Esophagus squamous epithelium (tissue), 5 donors: Measurements from ENCODE around the gene S100A12. TPM values are rescaled to one million over a fixed set of nuclear protein-coding genes. Genes with fewer than 3 reads are reported as not detected.

Experiments used
- DNase-seq: peaks from one replicate; lab custom pipeline; 2025; lab: John Stamatoyannopoulos, UW
- H3K27ac ChIP-seq, 4 donors: fragments of 200-600 bp; sonication (generic); one replicate each; pipeline ENCODE4 v1.5.1; 2016 to 2019; ENCODE audit warnings: mild to moderate bottlenecking in 1 of 4
- H3K27me3 ChIP-seq, 4 donors: fragments of 200-600 bp; sonication (generic); 1 replicate in 3 of 4; 2 replicates in 1 of 4; pipeline versions ENCODE4 v1.5.1 to v1.6.0; 2017 to 2021; ENCODE audit warnings: antibody characterized with exemption in 1 of 4
- H3K36me3 ChIP-seq, 3 donors: fragments of 200-600 bp; sonication (generic); one replicate each; pipeline ENCODE4 v1.5.1; 2016 to 2019
- H3K4me1 ChIP-seq, 3 donors: fragments of 200-600 bp; sonication (generic); one replicate each; pipeline ENCODE4 v1.5.1; 2017 to 2019
- H3K4me3 ChIP-seq, 4 donors: fragments of 200-600 bp; sonication (generic); 1 replicate in 3 of 4; 2 replicates in 1 of 4; pipeline ENCODE4 v1.5.1; 2016 to 2019; ENCODE audit warnings: mild to moderate bottlenecking in 2 of 4, moderate library complexity in 1 of 4
- H3K9me3 ChIP-seq, 3 donors: fragments of 200-600 bp; sonication (generic); one replicate each; pipeline ENCODE4 v1.5.1; 2016 to 2019
- POLR2A ChIP-seq, 4 donors: fragments of 450-650 bp; IDR thresholded peaks; one replicate each; pipeline ENCODE4 v1.6.1; 2017; ENCODE audit warnings: antibody characterized with exemption in 4 of 4, mild to moderate bottlenecking in 4 of 4, moderate library complexity in 3 of 4
- WGBS, 2 donors: methylation state at CpG; one replicate each; pipeline ENCODE4 v1.1.5; 2018; 5-methylcytosine and 5-hydroxymethylcytosine counted together
- intact Hi-C: fragments of 100-400 bp; cut with DNase I; formaldehyde crosslinking; loops from one replicate; pipeline ENCODE4 v1.15.0; 2022
- total RNA-seq, 4 donors: library from RNA; depleted of rRNA; stranded (reverse); fragments of >200 nt; gene quantifications; one replicate each; pipeline ENCODE4 v1.1.0, GENCODE V29; 2016
- TF ChIP-seq, protein P1 (sequence below), 6 experiments: fragments of 450-650 bp in 4 of 6; fragments of 200-600 bp in 2 of 6; sonication (generic) in 2 of 6; IDR thresholded peaks; one replicate each; pipeline ENCODE4 v1.5.1; 2016 to 2019; ENCODE audit warnings: antibody characterized with exemption in 6 of 6, mild to moderate bottlenecking in 4 of 6, moderate library complexity in 4 of 6
- donor health status: DM: yes; HTN: yes; CAD: no.

S100A12 gene
- total RNA-seq, 4 donors from 2014 or later: 16.2 to 154 (median 49.0) TPM

DNA sequence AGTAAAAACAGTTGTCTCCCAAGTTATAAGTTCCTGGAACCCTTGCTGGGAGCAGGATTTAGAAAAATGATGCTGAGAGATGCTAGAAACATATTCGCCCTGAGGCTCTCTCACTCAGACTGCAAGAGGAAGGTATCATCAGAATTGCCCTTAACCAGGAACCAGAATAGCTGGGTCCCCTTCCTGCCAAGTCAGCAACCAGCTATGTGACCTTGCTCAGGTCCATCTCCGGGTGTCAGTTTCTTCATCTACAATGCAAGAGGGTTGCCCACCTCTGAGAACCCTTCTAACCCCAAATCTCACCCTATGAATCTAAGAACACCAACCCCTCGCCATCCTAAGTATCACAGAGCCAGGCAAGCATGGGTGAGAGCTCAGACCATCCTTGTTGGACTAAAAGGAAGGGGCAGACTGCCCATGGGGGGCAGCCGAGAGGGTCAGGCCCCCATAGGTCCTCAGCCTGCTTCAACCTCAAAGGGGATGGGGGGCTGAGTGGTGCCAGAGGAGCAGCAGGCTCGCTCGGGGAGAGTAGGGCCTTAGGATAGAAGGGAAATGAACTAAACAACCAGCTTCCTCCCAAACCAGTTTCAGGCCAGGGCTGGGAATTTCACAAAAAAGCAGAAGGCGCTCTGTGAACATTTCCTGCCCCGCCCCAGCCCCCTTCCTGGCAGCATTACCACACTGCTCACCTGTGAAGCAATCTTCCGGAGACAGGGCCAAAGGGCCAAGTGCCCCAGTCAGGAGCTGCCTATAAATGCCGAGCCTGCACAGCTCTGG, 18.2 kb downstream of the S100A12 start:
- peak; percentile 43 for DNase-seq
- H3K36me3 ChIP-seq: no peaks in the 10 kb centered on the region
- 24 to 54% methylated on average over 5 to 8 of the region's 10 CpGs for WGBS, 2 donors
- H3K4me1 ChIP-seq: peaks cover 14 to 62% (median 23%) of the 10 kb centered on the region in 3 donors
- peak overlapping the region; percentile 86 to 94 (median 93) for H3K27ac ChIP-seq
- peak overlapping the region; percentile 33 to 64 (median 46) for H3K4me3 ChIP-seq
- TF ChIP-seq POLR2A (IDR thresholded peaks at IDR 0.05): peak in 1 of 4 donors; percentile 72
- TF ChIP-seq, protein P1, sequence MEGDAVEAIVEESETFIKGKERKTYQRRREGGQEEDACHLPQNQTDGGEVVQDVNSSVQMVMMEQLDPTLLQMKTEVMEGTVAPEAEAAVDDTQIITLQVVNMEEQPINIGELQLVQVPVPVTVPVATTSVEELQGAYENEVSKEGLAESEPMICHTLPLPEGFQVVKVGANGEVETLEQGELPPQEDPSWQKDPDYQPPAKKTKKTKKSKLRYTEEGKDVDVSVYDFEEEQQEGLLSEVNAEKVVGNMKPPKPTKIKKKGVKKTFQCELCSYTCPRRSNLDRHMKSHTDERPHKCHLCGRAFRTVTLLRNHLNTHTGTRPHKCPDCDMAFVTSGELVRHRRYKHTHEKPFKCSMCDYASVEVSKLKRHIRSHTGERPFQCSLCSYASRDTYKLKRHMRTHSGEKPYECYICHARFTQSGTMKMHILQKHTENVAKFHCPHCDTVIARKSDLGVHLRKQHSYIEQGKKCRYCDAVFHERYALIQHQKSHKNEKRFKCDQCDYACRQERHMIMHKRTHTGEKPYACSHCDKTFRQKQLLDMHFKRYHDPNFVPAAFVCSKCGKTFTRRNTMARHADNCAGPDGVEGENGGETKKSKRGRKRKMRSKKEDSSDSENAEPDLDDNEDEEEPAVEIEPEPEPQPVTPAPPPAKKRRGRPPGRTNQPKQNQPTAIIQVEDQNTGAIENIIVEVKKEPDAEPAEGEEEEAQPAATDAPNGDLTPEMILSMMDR (IDR thresholded peaks at IDR 0.05): no peak
- H3K27me3 ChIP-seq: peaks cover 0 to 11% (median 0%) of the 10 kb centered on the region in 4 donors
- H3K9me3 ChIP-seq: no peaks in the 10 kb centered on the region
- intact Hi-C loops: loop anchor here (5.0 kb wide), 1 partner anchor 135 kb away; no protein-coding TSS in a partner anchor

DNA sequence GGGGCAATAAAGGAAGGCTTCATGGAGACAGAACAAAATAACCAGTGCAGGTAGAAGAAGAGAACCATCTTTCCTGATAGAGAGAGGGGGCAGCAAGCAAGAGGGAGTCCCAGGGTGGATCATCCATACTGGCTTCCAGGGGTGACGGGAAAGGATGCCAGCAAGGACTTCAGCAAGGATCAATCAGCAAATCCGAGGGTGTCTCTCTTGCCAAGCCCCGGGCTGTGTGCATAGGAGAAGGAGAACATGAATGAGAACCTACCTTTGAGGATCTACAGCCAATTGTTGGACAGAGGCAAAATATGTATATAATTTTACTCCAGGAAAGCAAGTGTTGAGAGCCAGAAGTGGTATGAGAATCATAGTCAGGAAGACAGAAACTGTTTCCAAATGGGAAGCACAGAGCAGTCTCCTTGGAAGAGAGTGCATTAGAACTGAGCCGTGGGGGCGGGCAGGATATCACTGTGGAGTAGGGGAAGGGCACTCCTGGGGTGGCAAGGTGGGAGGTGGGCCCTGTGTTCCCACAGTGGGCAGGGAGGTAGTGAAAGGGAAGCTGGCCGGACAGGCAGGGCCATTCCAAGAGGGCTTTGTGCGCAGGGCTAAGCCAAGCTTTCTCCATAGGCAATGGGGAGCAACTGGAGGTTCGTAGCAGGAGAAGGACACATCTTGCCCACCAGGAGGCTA, 18.9 kb downstream of the S100A12 start:
- intact Hi-C loops: loop anchor here (5.0 kb wide), 1 partner anchor 136 kb away; no protein-coding TSS in a partner anchor

DNA sequence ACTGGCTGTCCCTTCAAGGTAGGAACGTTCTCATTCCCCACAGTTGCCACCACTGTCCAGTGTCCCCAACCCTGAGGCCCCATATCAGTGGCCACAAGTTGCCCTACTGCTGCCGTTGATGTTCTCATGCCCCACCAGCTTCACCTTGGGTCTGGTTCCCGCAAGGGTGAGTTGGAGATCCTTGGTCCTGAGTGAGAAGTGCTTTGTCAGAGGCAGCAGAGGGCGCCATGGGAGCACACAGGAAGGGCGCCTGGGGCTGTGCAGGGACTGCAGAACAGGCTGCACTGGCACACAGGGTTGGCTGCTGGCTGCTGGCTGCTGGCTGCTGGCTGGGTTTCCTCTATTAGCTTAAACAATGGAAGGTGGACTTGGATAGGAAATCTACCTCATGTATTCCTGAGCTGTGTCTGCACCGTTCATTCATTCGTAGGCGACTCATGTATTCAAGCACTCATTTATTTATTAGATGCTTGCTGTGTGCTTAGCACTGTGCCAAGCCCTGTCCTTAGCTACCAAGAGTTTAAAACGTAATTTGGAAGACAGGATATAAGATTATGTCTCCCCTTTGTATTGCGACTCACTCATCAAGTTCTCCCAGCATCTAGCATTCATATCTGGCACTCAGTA, 19.9 kb downstream of the S100A12 start:
- no peak for DNase-seq
- no peak overlapping the region for H3K4me3 ChIP-seq
- H3K36me3 ChIP-seq: no peaks in the 10 kb centered on the region
- H3K4me1 ChIP-seq: peaks cover 11 to 53% (median 23%) of the 10 kb centered on the region in 3 donors
- intact Hi-C loops: loop anchor here (5.0 kb wide), 1 partner anchor 137 kb away; no protein-coding TSS in a partner anchor
- peaks cover 0 to 27% (median 0%) of the 10 kb centered on the region in 4 donors for H3K27me3 ChIP-seq
- TF ChIP-seq, protein P1 (IDR thresholded peaks at IDR 0.05): peak; percentile 16 to 88 (median 71)
- TF ChIP-seq POLR2A (IDR thresholded peaks at IDR 0.05): no peak
- peak overlapping the region; percentile 86 to 94 (median 93) for H3K27ac ChIP-seq
- WGBS, 2 donors: 23 to 34% methylated on average over 6 to 8 of the region's 10 CpGs
- H3K9me3 ChIP-seq: no peaks in the 10 kb centered on the region

More for the DNA sequence above, 18.9 kb downstream of the S100A12 start:
- Histone ChIP-seq H3K36me3 (no peaks in the 10 kb centered on the region), H3K27me3 (peaks cover 0 to 17% (median 0%) of the 10 kb centered on the region in 4 donors), H3K27ac (peak overlapping the region; percentile 86 to 94 (median 93)), H3K4me3 (no peak overlapping the region), H3K4me1 (peaks cover 11 to 59% (median 23%) of the 10 kb centered on the region in 3 donors), H3K9me3 (no peaks in the 10 kb centered on the region)
- TF ChIP-seq POLR2A (IDR thresholded peaks at IDR 0.05): no peak
- TF ChIP-seq, protein P1 (IDR thresholded peaks at IDR 0.05): no peak
- 66 to 71% methylated on average over 8 of the region's 8 CpGs for WGBS, 2 donors
- no peak for DNase-seq

DNA sequence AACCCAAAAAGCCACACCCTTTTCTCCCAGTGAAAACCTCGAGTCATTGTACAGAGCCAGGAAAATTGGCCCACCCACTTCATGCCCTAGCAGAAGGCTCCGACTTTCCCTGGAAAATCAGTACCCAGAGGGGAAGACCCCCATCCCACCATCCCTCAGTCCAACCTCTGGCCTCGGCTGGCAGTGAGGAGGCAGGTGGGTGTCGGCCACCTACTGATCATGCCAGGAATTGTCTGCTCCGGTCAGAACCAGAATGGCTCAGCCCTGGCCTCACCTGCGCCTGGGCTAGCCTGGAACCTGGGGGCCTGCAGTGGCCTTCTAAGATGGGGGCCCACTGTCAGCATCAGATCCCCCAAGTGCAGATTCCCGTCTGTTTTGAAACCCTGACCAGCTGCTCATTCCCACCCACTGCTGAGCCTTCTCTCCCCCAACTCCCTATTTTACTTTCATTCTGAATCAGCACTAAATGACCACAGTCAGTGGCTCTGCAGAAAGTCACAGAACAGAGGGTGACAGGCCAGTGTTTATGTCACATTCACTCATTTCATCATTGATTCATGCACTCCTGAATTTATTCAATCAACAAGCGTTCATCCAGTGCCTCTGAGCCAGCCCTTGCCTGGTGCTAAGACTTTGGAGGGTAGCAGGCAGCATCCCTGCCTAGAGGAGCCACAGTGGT, 20.8 kb downstream of the S100A12 start:
- H3K4me3 ChIP-seq: no peak overlapping the region
- intact Hi-C loops: loop anchor here (5.0 kb wide), 1 partner anchor 138 kb away; no protein-coding TSS in a partner anchor
- TF ChIP-seq, protein P1 (IDR thresholded peaks at IDR 0.05): no peak
- TF ChIP-seq POLR2A (IDR thresholded peaks at IDR 0.05): no peak
- H3K9me3 ChIP-seq: no peaks in the 10 kb centered on the region
- H3K4me1 ChIP-seq: peaks cover 13 to 51% (median 23%) of the 10 kb centered on the region in 3 donors
- DNase-seq: no peak
- H3K27ac ChIP-seq: peak overlapping the region; percentile 22 to 94 (median 58)
- peaks cover 0 to 32% (median 0%) of the 10 kb centered on the region in 4 donors for H3K27me3 ChIP-seq
- WGBS, 2 donors: 28 to 64% methylated on average over 4 to 8 of the region's 8 CpGs
- no peaks in the 10 kb centered on the region for H3K36me3 ChIP-seq
